DND-41 (cell line): ENCODE data around the gene STK11.

Source experiments
- EZH2 ChIP-seq: IDR thresholded peaks from 3 replicates; pipeline ENCODE4 v1.6.1; 2012; ENCODE audit warnings: borderline replicate concordance, low read depth, mild to moderate bottlenecking, moderate library complexity, low read length, inconsistent platforms; ENCODE audit not compliant: severe bottlenecking
- TF ChIP-seq, protein P1 (sequence below): IDR thresholded peaks from 2 replicates; pipeline ENCODE4 v1.5.1; 2012; ENCODE audit warnings: borderline replicate concordance, low read length, moderate library complexity, mild to moderate bottlenecking; ENCODE audit not compliant: poor library complexity, severe bottlenecking; ENCODE audit errors: extremely low read depth

GRCh38 chr19:1171755-1172352 lies 33.7 kb upstream of the STK11 start:
- TF ChIP-seq, protein P1, sequence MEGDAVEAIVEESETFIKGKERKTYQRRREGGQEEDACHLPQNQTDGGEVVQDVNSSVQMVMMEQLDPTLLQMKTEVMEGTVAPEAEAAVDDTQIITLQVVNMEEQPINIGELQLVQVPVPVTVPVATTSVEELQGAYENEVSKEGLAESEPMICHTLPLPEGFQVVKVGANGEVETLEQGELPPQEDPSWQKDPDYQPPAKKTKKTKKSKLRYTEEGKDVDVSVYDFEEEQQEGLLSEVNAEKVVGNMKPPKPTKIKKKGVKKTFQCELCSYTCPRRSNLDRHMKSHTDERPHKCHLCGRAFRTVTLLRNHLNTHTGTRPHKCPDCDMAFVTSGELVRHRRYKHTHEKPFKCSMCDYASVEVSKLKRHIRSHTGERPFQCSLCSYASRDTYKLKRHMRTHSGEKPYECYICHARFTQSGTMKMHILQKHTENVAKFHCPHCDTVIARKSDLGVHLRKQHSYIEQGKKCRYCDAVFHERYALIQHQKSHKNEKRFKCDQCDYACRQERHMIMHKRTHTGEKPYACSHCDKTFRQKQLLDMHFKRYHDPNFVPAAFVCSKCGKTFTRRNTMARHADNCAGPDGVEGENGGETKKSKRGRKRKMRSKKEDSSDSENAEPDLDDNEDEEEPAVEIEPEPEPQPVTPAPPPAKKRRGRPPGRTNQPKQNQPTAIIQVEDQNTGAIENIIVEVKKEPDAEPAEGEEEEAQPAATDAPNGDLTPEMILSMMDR, result no peak
- TF ChIP-seq EZH2, result no peak
